Stimulated activated CD4-positive, alpha-beta T cell treated with anti-CD3 and anti-CD28 coated beads, Interleukin-15, amount 100 ng/mL, for 1 hour (primary cell): ENCODE data around the gene TBCC.

Experiments used
- DNase-seq, 2 donors: peaks; one replicate each; pipeline ENCODE4 v3.0.0-alpha.2; 2020; ENCODE audit warnings: low read depth in 1 of 2, low spot score in 1 of 2

TBCC gene

DNA sequence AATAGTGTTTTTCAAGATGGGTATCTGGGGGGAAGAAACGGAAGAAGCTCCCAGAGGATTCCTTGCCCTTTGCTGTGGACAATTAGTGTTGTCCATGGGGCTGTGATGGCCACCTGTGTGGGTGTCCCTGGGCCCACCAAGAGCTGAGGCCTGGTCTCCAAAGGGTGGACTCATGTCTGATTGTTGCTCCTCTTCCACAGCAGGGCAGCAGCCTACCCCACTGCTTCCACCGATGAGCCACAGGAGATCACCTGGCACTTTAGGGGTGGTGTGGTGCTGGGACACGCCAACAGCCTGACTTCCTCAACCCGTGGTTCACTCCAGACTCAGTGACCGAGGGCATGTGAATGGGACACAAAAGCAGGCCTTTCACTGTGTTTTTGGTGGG lies 48.6 kb downstream of the TBCC start:
- no peak for DNase-seq

DNA sequence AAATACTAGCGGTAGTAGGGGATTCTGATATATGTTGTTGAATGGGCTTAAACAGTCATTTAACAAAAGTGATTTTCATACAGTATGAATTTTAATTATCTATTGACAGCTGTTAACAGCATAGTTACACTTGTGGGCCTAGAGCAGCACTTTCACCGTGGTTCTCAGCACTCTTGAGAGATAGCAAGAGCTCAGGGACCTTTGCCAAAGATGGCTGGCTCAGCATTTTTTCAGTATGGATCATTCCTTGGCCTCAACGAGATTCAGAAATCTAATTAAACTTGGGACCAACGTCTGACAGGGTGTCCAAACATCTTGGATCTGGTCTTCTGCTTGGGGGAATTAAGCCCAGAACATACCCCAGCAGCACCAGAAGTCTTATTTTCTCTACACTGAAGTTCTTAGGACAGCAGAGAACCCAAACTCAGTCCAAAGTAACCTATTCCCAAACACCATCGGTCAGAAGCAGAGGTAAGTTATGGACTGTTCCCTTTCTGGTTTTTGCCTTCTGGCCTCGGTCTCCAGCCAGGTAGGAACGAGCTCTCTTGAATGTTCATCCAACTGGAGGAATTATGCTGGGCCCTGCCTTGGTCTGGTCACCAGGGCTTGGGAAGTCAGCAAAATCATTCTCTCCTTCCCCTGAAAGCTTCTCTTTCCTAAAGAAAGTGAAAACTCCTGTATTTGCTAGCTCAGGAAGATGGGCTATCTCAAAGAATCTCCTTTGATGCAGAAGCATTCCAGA lies 49.2 kb downstream of the TBCC start:
- DNase-seq, result no peak

DNA sequence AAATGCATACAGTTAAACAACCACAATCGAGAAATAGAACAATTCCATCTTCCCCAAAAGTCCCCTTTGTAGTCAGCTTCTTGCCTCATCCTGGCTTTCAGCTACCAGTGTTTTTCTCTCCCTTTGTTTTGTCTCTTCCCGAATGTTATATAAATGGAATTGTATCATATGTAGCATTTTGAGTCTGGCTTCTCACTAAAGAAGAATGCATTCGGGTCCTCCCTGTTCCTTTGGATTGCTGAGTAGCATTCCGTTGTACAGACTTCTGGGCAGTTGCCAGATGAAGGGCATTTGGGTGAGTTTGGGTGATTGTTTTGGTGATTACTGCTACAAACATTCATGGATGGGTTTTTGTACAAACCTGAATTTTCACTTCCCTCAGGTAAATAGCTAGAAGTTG lies 51.3 kb downstream of the TBCC start:
- DNase-seq, result no peak
